GM12865 (cell line): ENCODE data around the gene WWC1.
A peak's percentile ranks its signal among the peaks of the same experiment; 100 is the strongest.

Source experiments
- DNase-seq: peaks from one replicate; pipeline ENCODE4 v3.0.0; 2010; ENCODE audit warnings: low read depth
- H3K4me3 ChIP-seq: 2 replicates; pipeline ENCODE4 v1.5.1; 2011; ENCODE audit warnings: mild to moderate bottlenecking, low read depth, low read length, control low read depth
- TF ChIP-seq, protein P1 (sequence below): IDR thresholded peaks from 2 replicates; pipeline ENCODE4 v1.5.1; 2011; ENCODE audit warnings: low read length, control low read depth, low read depth, inconsistent platforms; ENCODE audit not compliant: insufficient read depth; ENCODE audit errors: missing control alignments

The WWC1 gene

DNA sequence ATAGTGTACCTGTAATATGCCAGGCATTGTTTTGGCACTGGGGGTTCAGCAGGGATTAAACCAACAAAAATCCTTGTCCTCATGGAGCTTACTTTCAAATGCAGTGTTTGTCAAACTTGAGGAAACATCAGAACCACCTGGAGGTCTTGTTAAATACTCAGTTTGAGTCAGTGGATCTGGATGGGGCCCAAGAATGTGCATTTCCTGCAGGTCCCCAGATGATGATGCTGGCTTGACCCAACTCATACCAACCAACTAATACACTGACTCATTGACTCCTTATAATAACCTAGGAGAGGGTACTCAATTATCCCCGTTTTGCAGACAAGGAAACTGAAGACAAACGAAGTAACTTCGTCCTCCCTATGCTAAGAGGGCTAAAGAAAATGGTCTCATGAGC lies 11.3 kb downstream of the WWC1 start:
- TF ChIP-seq, protein P1, sequence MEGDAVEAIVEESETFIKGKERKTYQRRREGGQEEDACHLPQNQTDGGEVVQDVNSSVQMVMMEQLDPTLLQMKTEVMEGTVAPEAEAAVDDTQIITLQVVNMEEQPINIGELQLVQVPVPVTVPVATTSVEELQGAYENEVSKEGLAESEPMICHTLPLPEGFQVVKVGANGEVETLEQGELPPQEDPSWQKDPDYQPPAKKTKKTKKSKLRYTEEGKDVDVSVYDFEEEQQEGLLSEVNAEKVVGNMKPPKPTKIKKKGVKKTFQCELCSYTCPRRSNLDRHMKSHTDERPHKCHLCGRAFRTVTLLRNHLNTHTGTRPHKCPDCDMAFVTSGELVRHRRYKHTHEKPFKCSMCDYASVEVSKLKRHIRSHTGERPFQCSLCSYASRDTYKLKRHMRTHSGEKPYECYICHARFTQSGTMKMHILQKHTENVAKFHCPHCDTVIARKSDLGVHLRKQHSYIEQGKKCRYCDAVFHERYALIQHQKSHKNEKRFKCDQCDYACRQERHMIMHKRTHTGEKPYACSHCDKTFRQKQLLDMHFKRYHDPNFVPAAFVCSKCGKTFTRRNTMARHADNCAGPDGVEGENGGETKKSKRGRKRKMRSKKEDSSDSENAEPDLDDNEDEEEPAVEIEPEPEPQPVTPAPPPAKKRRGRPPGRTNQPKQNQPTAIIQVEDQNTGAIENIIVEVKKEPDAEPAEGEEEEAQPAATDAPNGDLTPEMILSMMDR: no peak
- DNase-seq: no peak
- no peak overlapping the region for H3K4me3 ChIP-seq

DNA sequence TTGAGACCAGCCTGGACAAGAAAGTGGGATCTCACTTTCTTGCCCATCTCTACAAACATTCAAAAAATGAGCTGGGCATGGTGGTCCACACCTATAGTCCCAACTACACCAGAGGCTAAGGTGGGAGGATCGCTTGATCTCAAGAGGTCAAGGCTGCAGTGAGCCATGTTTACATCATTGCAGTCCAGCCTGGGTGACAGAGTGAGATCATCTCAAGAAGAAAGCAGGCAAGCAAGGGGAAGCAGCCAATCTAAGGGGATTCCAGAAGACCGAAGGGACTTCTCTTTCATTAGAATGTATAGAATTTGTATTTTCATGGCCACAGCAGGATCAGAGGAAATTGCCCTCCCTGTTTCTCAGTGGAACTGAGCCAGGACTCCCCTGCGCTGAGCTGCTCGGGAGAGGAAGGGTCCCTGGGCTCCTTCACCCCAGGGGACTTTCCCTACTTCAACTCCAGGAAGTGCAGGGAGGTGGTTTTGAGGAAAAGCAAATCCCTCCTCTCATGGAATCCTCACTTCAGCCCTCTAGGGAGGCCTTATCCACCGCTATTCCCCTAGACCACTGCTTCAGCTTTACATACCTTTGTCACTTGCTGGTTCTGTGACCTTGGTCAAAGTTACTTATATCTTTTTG lies 12.1 kb downstream of the WWC1 start:
- no peak for DNase-seq
- TF ChIP-seq, protein P1: no peak
- no peak overlapping the region for H3K4me3 ChIP-seq

DNA sequence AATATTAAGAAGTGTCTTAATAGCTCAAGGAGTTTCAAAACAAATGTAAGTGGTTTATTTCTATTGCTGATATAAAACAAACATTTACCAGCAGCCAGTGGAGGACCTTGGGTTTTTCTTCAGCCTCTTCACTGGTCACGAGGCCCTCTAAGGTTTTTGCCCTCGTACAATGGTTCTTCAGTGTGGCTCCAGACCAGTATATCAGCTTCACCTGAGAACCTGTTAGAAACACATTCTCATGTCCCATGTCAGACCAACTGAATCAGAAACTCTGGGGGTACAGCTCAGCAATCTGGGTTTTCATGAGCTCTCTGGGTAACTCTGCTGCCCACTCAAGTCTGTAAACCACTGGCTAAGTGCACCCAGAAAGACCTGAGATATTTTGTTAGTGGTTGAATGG lies 12.9 kb downstream of the WWC1 start:
- TF ChIP-seq, protein P1: no peak
- no peak for DNase-seq
- H3K4me3 ChIP-seq: no peak overlapping the region

DNA sequence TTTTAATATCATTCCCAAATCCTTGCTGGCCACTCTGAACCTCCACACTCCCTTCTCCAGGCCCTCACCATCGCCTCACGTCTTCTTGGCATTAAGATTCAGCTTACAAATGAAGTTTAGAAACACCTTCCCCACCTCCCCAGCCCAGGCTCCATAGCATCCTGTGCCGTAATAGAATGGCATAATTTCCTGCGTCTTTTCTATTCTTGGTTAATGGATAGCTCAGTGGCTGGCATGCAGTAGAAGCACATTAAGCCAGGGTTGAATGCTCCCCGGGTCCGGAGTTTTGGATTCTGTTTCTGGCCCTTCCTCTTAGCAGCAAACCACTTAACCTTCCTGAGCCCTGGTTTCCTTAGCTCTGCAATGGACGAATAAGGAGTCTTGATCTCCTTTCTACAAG lies 13.8 kb downstream of the WWC1 start:
- H3K4me3 ChIP-seq: no peak overlapping the region
- TF ChIP-seq, protein P1: no peak
- DNase-seq: no peak

DNA sequence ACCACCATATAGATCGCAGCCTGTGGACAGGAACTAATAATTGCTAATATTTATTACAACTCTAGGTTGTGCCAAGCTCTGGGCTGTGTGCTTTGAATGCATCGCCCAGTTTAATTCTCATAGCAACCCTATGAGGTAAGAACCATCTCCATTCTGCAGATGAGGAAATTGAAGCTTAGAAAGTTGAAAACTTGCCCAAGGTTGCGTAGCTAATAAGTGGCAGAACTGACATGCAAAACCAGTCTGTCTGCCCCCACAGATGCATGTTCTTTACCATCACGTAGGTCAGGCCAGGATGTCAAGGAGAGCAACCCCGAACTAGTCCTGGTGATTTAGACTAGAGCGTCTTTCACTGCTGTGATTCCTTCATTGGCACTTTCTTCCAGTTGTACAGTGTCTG lies 15.6 kb downstream of the WWC1 start:
- no peak for DNase-seq
- TF ChIP-seq, protein P1: no peak
- H3K4me3 ChIP-seq: no peak overlapping the region

DNA sequence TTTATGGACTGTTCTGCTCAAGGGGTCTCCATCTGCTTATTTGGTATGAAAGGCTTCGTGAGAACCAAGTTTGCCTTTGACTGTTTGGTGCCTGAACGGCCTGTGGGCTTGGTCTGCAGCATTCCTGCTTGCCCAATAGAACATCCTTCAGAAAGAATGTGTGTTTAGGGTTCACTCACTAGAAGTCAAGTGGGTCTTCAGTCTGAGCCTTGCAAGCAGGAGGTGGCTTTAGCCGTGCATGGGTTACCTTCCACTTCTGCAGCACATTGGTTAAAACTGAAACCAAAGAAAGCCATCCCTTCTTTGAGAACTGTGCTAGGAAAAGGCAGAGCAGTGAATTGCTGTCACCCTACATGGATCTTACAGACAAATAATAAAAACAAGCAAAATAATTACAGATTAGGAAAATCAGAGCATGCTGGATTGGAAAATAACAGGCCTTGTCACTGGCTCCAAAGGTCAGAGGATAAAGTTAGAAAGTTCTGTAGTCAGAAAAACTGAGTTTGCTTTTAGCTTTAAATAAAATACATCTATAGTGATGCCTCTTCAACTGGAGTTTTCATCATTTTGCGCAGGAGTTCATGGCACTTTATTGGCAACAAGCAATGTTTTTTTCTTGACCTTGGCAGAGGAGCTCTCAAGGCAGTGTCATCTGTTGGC lies 16.6 kb downstream of the WWC1 start:
- TF ChIP-seq, protein P1: no peak
- peak; percentile 37 for DNase-seq
- no peak overlapping the region for H3K4me3 ChIP-seq
